GM21367 (cell line): ENCODE data around the gene ARHGEF9.
"Not testable (repeated sequence)": the region's sequence is repeated elsewhere in the genome, so short reads cannot be mapped to it uniquely, and the experiment has no call there.

ENCODE experiments used
- ATAC-seq: cut with Tn5 transposase; IDR thresholded peaks from one replicate; pipeline ENCODE4 v1.9.1; 2021; ENCODE audit not compliant: unreplicated experiment

ARHGEF9 gene

GRCh38 chrX:63664741-63665140 lies 120.3 kb downstream of the ARHGEF9 start:
- ATAC-seq, result no peak

- ATAC-seq, result no peak
Observed at GRCh38 chrX:63664083-63664482, 120.9 kb downstream of the ARHGEF9 start.

DNA sequence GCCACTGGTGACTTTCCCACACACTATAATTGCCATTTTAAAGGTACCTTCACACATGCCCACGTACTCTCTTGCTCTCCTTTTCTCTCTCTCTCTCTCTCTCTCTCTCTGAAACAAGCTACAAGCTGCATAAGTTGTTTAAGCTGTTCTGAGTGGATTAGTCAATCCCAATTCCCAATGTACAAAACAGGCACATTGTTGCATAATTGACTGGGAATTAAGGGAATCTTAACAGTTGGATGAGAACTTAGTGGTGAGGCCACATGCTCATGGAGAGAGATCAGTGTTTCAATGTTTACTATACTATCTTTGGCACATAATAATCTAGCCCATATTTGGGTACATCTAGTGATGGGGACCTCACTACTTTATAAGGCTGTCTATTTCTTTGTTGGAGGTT lies 123.3 kb downstream of the ARHGEF9 start:
- no peak for ATAC-seq

DNA sequence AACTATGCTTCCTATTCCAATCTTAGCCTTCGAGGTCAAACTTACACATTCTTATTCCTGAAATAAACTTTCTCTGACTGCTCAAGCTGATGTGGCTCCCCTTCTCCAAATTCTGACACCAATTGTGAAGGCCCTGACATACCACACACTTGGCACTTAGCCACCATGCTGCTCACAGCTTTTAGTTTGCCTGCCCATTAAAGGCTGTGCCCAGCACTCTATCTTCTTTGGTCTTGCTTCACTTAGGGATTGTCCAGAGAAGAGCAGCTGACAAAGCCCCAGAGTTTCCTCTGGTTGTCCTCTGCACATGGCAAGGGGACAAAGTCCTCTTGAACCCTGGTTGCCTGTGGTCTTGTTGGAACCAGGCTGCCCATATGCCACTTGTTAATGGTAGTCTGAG lies 126.1 kb downstream of the ARHGEF9 start:
- no peak for ATAC-seq

DNA sequence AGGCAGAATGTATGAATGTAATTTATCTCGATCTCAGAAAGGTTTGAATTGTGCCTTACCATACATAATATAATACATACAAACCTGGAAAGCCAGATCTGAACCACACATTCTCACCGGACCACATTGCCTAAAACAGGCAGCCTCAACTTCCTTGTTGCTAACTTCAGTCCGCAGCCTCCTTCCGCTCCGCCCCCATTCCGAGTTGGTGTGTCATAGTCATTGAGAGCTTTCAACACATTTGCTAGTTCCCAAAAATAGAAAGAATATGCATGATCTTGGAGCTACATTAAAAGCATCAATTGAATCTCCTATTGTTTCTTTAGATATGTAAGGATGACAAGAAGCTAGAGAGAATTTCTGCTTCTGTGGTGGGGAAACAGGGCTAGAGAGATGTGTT lies 127.2 kb downstream of the ARHGEF9 start:
- no peak for ATAC-seq

GRCh38 chrX:63656871-63657580 lies 128.0 kb downstream of the ARHGEF9 start:
- ATAC-seq, result no peak

DNA sequence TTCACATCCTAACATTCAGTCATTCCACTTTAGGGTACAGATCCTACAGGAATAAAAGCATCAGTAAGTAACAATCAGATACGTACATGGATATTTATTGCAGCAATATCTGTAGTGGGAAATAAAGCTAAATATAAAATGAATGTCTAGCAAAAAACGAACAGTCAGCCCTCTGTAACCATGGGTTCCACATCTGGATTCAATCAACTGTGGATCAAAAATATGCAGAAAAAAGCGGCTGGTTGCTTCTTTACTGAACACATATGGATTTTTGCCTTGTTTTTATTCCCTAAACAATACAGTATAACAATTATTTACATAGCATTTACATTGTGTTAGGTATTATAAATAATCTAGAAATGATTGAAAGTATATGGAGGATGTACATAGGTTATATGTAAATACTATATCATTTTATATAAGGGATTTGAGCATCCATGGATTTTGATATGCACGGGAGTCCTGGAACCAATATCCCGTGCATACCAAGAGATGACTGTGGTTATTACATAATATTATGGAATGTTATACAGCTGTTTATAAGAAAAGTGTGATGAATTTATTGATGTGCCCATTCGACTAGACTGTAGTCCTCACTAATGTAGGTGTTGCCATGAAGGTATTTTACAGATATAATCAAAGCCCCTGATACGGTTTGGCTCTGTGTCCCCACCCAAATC lies 132.8 kb downstream of the ARHGEF9 start:
- ATAC-seq, result no peak

GRCh38 chrX:63645748-63646147 lies 139.3 kb downstream of the ARHGEF9 start:
- ATAC-seq, result not testable (repeated sequence)

DNA sequence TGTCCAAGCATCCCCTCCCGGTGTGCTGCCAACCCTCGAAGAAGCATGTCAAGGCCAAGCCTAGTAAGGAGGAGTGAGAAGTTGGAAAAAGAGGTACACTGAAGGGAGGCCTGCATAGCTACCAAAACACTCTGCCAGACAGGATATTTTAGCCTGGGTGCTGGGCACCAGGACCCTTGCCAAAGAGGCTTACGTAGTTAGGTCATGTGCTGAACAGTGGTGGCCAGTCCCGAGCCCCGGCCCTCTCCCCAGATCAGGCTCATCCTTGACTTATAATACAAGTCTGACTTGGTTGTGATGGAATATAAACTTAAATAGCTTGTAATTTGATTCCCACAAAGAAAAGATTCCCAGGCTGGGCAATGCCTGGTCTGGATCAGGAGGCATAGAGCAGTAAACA lies 149.3 kb downstream of the ARHGEF9 start:
- ATAC-seq, result no peak

- ATAC-seq, result no peak
Observed at GRCh38 chrX:63613531-63614028, 171.4 kb downstream of the ARHGEF9 start.

- no peak for ATAC-seq
Observed at GRCh38 chrX:63585936-63586335, 199.1 kb downstream of the ARHGEF9 start.
